H1 (cell line): ENCODE data around the gene BMI1. TPM values are rescaled to one million over a fixed set of nuclear protein-coding genes. Genes with fewer than 3 reads are reported as not detected.
A peak's percentile ranks its signal among the peaks of the same experiment; 100 is the strongest.

ENCODE experiments used
- CTCF ChIA-PET: fragments of 300-600 bp; sonication (Branson Sonifier 250); formaldehyde crosslinking; loops from one replicate; lab custom pipeline; 2021; ENCODE audit not compliant: partially characterized antibody; lab: Charles Lee
- POLR2A ChIA-PET: fragments of 300-600 bp; sonication (Branson Sonifier 250); formaldehyde crosslinking; loops from one replicate; lab custom pipeline; 2021; ENCODE audit warnings: inconsistent platforms; ENCODE audit not compliant: partially characterized antibody; lab: Charles Lee
- DNase-seq, 2 experiments: peaks; one replicate each; pipeline versions ENCODE4 v3.0.0 to v3.0.0-alpha.2; 2010 to 2022; ENCODE audit warnings: low spot score in 2 of 2, low read depth in 1 of 2, mixed read lengths in 1 of 2
- FAIRE-seq: peaks from 2 replicates; lab custom pipeline; 2011; peaks lifted over from hg19 to GRCh38; lab: Jason Lieb, UNC
- H2AFZ ChIP-seq: 2 replicates; pipeline ENCODE4 v1.8.1; 2012; ENCODE audit warnings: low read length, inconsistent platforms
- H2AK5ac ChIP-seq: 2 replicates; pipeline ENCODE4 v1.6.1; 2013; ENCODE audit warnings: low read depth, low read length
- H2BK120ac ChIP-seq: replicated peaks from 2 replicates; pipeline ENCODE3; 2013; ENCODE audit warnings: low read depth, low read length, inconsistent platforms
- H2BK12ac ChIP-seq: 2 replicates; pipeline ENCODE4 v1.6.1; 2013; ENCODE audit warnings: low read depth, low read length
- H2BK15ac ChIP-seq: 2 replicates; pipeline ENCODE4 v1.6.1; 2013; ENCODE audit warnings: low read length
- H2BK20ac ChIP-seq: 2 replicates; pipeline ENCODE4 v1.6.1; 2013; ENCODE audit warnings: low read length
- H2BK5ac ChIP-seq: 2 replicates; pipeline ENCODE4 v1.6.1; 2013; ENCODE audit warnings: low read depth, low read length
- H3K14ac ChIP-seq: 2 replicates; pipeline ENCODE4 v1.6.1; 2013; ENCODE audit warnings: inconsistent platforms; ENCODE audit not compliant: insufficient read length
- H3K18ac ChIP-seq: 2 replicates; pipeline ENCODE4 v1.6.1; 2013; ENCODE audit warnings: low read length; ENCODE audit errors: extremely low read depth
- H3K23ac ChIP-seq: 2 replicates; pipeline ENCODE4 v1.6.1; 2013; ENCODE audit warnings: inconsistent platforms; ENCODE audit not compliant: insufficient read length
- H3K23me2 ChIP-seq: 2 replicates; pipeline ENCODE4 v1.6.1; 2013; ENCODE audit warnings: low read depth, low read length
- H3K27ac ChIP-seq: 2 replicates; pipeline ENCODE4 v1.6.1; 2011; ENCODE audit warnings: low read depth, low read length, inconsistent platforms
- H3K27me3 ChIP-seq, 4 experiments: replicated peaks in 1 of 4; 1 replicate in 1 of 4; 2 replicates in 3 of 4; pipeline versions ENCODE4 v1.6.1 to v1.8.1; 2011 to 2013; ENCODE audit warnings: low read length in 3 of 4, mild to moderate bottlenecking in 3 of 4, inconsistent platforms in 2 of 4, mixed read lengths in 2 of 4, moderate library complexity in 1 of 4; ENCODE audit not compliant: control insufficient read depth in 3 of 4, insufficient read depth in 3 of 4; ENCODE audit errors: extremely low read depth in 1 of 4
- H3K36me3 ChIP-seq, 4 experiments: 2 replicates each; pipeline versions ENCODE4 v1.6.1 to v1.8.1; 2011 to 2013; ENCODE audit warnings: mild to moderate bottlenecking in 4 of 4, low read length in 3 of 4, moderate library complexity in 2 of 4, control low read depth in 1 of 4, inconsistent platforms in 1 of 4; ENCODE audit not compliant: insufficient read depth in 4 of 4, control insufficient read depth in 2 of 4
- H3K4ac ChIP-seq: replicated peaks from 2 replicates; pipeline ENCODE3; 2013; ENCODE audit warnings: low read length, low read depth, mixed read lengths, inconsistent platforms; ENCODE audit not compliant: insufficient read length
- H3K4me1 ChIP-seq, 4 experiments: replicated peaks in 1 of 4; 1 replicate in 1 of 4; 2 replicates in 3 of 4; pipeline versions ENCODE4 v1.6.1 to v1.8.1; 2011 to 2013; ENCODE audit warnings: low read length in 3 of 4, inconsistent platforms in 2 of 4, mixed read lengths in 1 of 4; ENCODE audit not compliant: insufficient read depth in 4 of 4, control insufficient read depth in 3 of 4
- H3K4me2 ChIP-seq, 2 experiments: 2 replicates each; pipeline versions ENCODE4 v1.6.1 to v1.8.1; 2011 to 2013; ENCODE audit warnings: low read depth in 2 of 2, low read length in 2 of 2, control low read depth in 1 of 2, inconsistent platforms in 1 of 2, mild to moderate bottlenecking in 1 of 2; ENCODE audit not compliant: insufficient read depth in 1 of 2
- H3K4me3 ChIP-seq, 4 experiments: fragments of 200-600, 300-600 bp in 1 of 4; sonication (generic), shearing (Covaris generic), sonication (Bioruptor Twin) in 1 of 4; 2 replicates each; pipeline versions ENCODE4 v1.5.1 to v1.8.1; 2011 to 2016; ENCODE audit warnings: low read length in 4 of 4, low read depth in 3 of 4, control low read depth in 2 of 4, inconsistent platforms in 2 of 4, mild to moderate bottlenecking in 2 of 4, mixed read lengths in 1 of 4, moderate library complexity in 1 of 4; ENCODE audit not compliant: insufficient read depth in 2 of 4; ENCODE audit errors: extremely low read depth in 1 of 4
- H3K56ac ChIP-seq: replicated peaks from 2 replicates; pipeline ENCODE3; 2013; ENCODE audit warnings: low read depth, mild to moderate bottlenecking, mixed read lengths, low read length, inconsistent platforms; ENCODE audit not compliant: insufficient read length
- H3K79me1 ChIP-seq: 2 replicates; pipeline ENCODE4 v1.6.1; 2013; ENCODE audit warnings: low read depth, low read length, control low read depth
- H3K79me2 ChIP-seq, 2 experiments: 2 replicates each; pipeline versions ENCODE4 v1.6.1 to v1.8.1; 2012 to 2013; ENCODE audit warnings: low read length in 2 of 2, mild to moderate bottlenecking in 2 of 2, inconsistent platforms in 1 of 2; ENCODE audit not compliant: insufficient read depth in 2 of 2, control insufficient read depth in 1 of 2
- H3K9ac ChIP-seq, 4 experiments: replicated peaks in 1 of 4; 1 replicate in 1 of 4; 2 replicates in 3 of 4; pipeline versions ENCODE4 v1.6.1 to v1.8.1; 2011 to 2013; ENCODE audit warnings: low read depth in 3 of 4, low read length in 3 of 4, control low read depth in 2 of 4, mild to moderate bottlenecking in 2 of 4, moderate library complexity in 2 of 4, inconsistent platforms in 1 of 4; ENCODE audit errors: extremely low read depth in 1 of 4
- H3K9me3 ChIP-seq, 2 experiments: 2 replicates each; pipeline versions ENCODE4 v1.6.1 to v1.8.1; 2012 to 2013; ENCODE audit warnings: mild to moderate bottlenecking in 2 of 2, moderate library complexity in 2 of 2, control low read depth in 1 of 2, inconsistent platforms in 1 of 2, low read depth in 1 of 2, low read length in 1 of 2, mixed read lengths in 1 of 2; ENCODE audit not compliant: insufficient read depth in 2 of 2
- H4K20me1 ChIP-seq, 2 experiments: replicated peaks in 1 of 2; 2 replicates each; pipeline versions ENCODE3 to v1.8.1; 2011 to 2013; ENCODE audit warnings: inconsistent platforms in 2 of 2, low read length in 2 of 2, mild to moderate bottlenecking in 1 of 2; ENCODE audit not compliant: insufficient read depth in 2 of 2, control insufficient read depth in 1 of 2
- H4K5ac ChIP-seq: 2 replicates; pipeline ENCODE4 v1.6.1; 2013; ENCODE audit warnings: low read length, low read depth, mixed read lengths, inconsistent platforms; ENCODE audit not compliant: insufficient read length
- H4K8ac ChIP-seq: 2 replicates; pipeline ENCODE4 v1.8.0; 2013; ENCODE audit warnings: mild to moderate bottlenecking, moderate library complexity, low read length, inconsistent platforms; ENCODE audit not compliant: insufficient read depth; ENCODE audit errors: extremely low read depth
- H4K91ac ChIP-seq: replicated peaks from 2 replicates; pipeline ENCODE3; 2013; ENCODE audit warnings: low read length, mixed read lengths, inconsistent platforms; ENCODE audit not compliant: insufficient read length
- CHD1 ChIP-seq: IDR thresholded peaks from 2 replicates; pipeline ENCODE4 v1.6.1; 2012; ENCODE audit warnings: low read depth, low read length, improper control_type of control experiment
- CREB1 ChIP-seq: IDR thresholded peaks from 2 replicates; pipeline ENCODE4 v1.6.1; 2012; ENCODE audit warnings: inconsistent platforms
- EZH2 ChIP-seq: fragments of 200-600 bp; sonication (generic); IDR thresholded peaks from 2 replicates; pipeline ENCODE4 v1.7.1; 2012; ENCODE audit warnings: low read depth, mild to moderate bottlenecking, moderate library complexity, low read length, inconsistent platforms; ENCODE audit not compliant: severe bottlenecking
- RNF2 ChIP-seq: fragments of 200-900, 300-1000 bp; sonication (generic); IDR thresholded peaks from 2 replicates; pipeline ENCODE4 v1.7.1; 2016; ENCODE audit warnings: borderline replicate concordance, low read depth, mild to moderate bottlenecking, antibody characterized with exemption, low read length; ENCODE audit not compliant: poor library complexity, severe bottlenecking; ENCODE audit errors: missing control alignments
- WGBS, 2 experiments: shearing (Covaris generic) in 1 of 2; methylation state at CpG; one replicate each; pipeline versions ENCODE4 v1.1.6 to v1.1.7; 2013 to 2015; ENCODE audit warnings: low lambda C conversion rate in 2 of 2, mixed read lengths in 2 of 2, inconsistent platforms in 1 of 2, low coverage in 1 of 2, missing lambda C conversion rate in 1 of 2; ENCODE audit not compliant: insufficient replicate concordance in 2 of 2, insufficient coverage in 1 of 2, insufficient read length in 1 of 2; ENCODE audit errors: extremely low coverage in 1 of 2, missing lambda C conversion rate in 1 of 2; 5-methylcytosine and 5-hydroxymethylcytosine counted together
- polyA plus RNA-seq, 7 experiments: library from polyadenylated mRNA; depleted of rRNA in 3 of 7; stranded (reverse) in 5 of 7; unstranded in 2 of 7; fragments of >200 nt in 5 of 7; fragments of 200-250 nt in 2 of 7; gene quantifications; 1 replicate in 5 of 7; 2 replicates in 1 of 7; 4 replicates in 1 of 7; pipeline versions ENCODE4 v1.2.1 to v1.2.3, GENCODE V29; 2011 to 2013; ENCODE audit warnings: missing spikeins in 2 of 7, mixed read lengths in 2 of 7
- total RNA-seq: library from RNA; stranded (reverse); fragmentation: NEBNext Ultra II Directional; extraction: Animal tissue kit (Norgen Biotek cat#: 25700); gene quantifications from 2 replicates; pipeline ENCODE4 v1.2.1, GENCODE V29; 2021
- TF ChIP-seq, protein P1 (sequence below), 3 experiments: IDR thresholded peaks; 1 replicate in 2 of 3; 2 replicates in 1 of 3; pipeline versions ENCODE4 v1.5.1 to v1.6.1; 2011; ENCODE audit warnings: low read length in 3 of 3, mild to moderate bottlenecking in 3 of 3, inconsistent platforms in 2 of 3, low read depth in 1 of 3, moderate library complexity in 1 of 3; ENCODE audit not compliant: insufficient read depth in 1 of 3; ENCODE audit errors: control extremely low read depth in 1 of 3

The BMI1 gene
- total and polyA plus RNA-seq, 2 of the 8 experiments (the other 6 are each of a cell fraction or from before 2014, with no cell fraction given) = 2.8 to 10.7 TPM

DNA sequence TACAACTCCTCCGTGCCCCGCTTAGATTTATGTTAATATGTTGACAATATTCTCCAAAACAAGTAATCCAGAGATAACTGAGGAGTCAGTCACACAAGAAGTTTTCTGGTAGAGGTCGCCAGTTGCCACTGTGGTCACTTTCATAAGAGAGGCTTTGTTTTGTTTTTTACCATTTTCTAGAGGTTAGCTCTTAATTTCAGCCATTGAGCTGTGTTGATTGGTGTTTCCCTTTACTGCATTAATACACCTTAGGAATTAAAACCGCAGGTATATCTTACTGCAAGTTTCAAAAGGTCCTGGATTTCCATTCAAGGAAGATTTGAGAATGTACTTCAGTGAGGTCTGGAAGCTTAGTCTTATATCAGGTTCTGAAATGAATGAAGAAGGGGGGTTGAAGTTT lies 3.5 kb downstream of the BMI1 start:
- no peak overlapping the region for H3K56ac ChIP-seq
- no peak for TF ChIP-seq CHD1
- TF ChIP-seq, protein P1, sequence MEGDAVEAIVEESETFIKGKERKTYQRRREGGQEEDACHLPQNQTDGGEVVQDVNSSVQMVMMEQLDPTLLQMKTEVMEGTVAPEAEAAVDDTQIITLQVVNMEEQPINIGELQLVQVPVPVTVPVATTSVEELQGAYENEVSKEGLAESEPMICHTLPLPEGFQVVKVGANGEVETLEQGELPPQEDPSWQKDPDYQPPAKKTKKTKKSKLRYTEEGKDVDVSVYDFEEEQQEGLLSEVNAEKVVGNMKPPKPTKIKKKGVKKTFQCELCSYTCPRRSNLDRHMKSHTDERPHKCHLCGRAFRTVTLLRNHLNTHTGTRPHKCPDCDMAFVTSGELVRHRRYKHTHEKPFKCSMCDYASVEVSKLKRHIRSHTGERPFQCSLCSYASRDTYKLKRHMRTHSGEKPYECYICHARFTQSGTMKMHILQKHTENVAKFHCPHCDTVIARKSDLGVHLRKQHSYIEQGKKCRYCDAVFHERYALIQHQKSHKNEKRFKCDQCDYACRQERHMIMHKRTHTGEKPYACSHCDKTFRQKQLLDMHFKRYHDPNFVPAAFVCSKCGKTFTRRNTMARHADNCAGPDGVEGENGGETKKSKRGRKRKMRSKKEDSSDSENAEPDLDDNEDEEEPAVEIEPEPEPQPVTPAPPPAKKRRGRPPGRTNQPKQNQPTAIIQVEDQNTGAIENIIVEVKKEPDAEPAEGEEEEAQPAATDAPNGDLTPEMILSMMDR (IDR thresholded peaks at IDR 0.05; ENCODE audit: control extremely low read depth in 1 of 3, insufficient read depth in 1 of 3, low read depth in 1 of 3, low read length in 3 of 3) = no peak
- TF ChIP-seq EZH2 = peak; percentile 67
- no peak for TF ChIP-seq CREB1
- TF ChIP-seq RNF2 = no peak
- WGBS, 2 experiments = 7% methylated on average over 4 of the region's 4 CpGs; no CpG with 5 or more reads in 1 of the 2 experiments
- H2AK5ac ChIP-seq = no peak overlapping the region
- H2BK5ac ChIP-seq = no peak overlapping the region
- no peak overlapping the region for H3K27ac ChIP-seq
- H3K27me3 ChIP-seq = peaks cover 37 to 62% (median 53%) of the 10 kb centered on the region in 4 experiments
- peak overlapping the region in 1 of 2 experiments; percentile 55; a peak in 1 of 4 replicates for H3K4me2 ChIP-seq
- no peaks in the 10 kb centered on the region; a peak in 2 of 8 replicates for H3K36me3 ChIP-seq
- CTCF ChIA-PET = interaction anchor here (0.8 to 1.3 kb wide), 2 partner anchors 20 to 332 kb away, joined by 3 to 4 read pairs; no protein-coding TSS in a partner anchor
- no peak overlapping the region for H4K91ac ChIP-seq
- no peaks in the 10 kb centered on the region for H3K79me2 ChIP-seq
- peak overlapping the region in 1 of 4 experiments; percentile 14; a peak in 1 of 7 replicates for H3K9ac ChIP-seq
- H4K5ac ChIP-seq = no peak overlapping the region
- POLR2A ChIA-PET = interaction anchor here (1.3 kb wide), 1 partner anchor 15 kb away, joined by 4 read pairs; no protein-coding TSS in a partner anchor
- H4K8ac ChIP-seq = no peak overlapping the region
- H3K4me3 ChIP-seq = peak overlapping the region in 2 of 4 experiments; percentile 51 to 64; a peak in 1 of 8 replicates
- peaks cover 8% of the 10 kb centered on the region for H3K23me2 ChIP-seq
- H3K14ac ChIP-seq = no peak overlapping the region
- H3K9me3 ChIP-seq = no peaks in the 10 kb centered on the region
- peaks cover 7 to 14% of the 10 kb centered on the region in 2 experiments for H4K20me1 ChIP-seq
- H3K4ac ChIP-seq = no peak overlapping the region
- peaks cover 6 to 21% (median 7%) of the 10 kb centered on the region in 4 experiments; a peak in 5 of 7 replicates for H3K4me1 ChIP-seq
- no peak overlapping the region for H3K18ac ChIP-seq
- H2BK20ac ChIP-seq = no peak overlapping the region
- H2BK12ac ChIP-seq = no peak overlapping the region
- no peak overlapping the region for H2AFZ ChIP-seq
- no peak overlapping the region for H3K23ac ChIP-seq
- H2BK120ac ChIP-seq = no peak overlapping the region
- DNase-seq = no peak
- H2BK15ac ChIP-seq = no peak overlapping the region
- H3K79me1 ChIP-seq = no peaks in the 10 kb centered on the region
- no peak for FAIRE-seq
